Suppressor macrophage treated with lipopolysaccharide for 4 hours (primary cell): ENCODE results near the gene FBXO38.
"Not testable (repeated sequence)": the region's sequence is repeated elsewhere in the genome, so short reads cannot be mapped to it uniquely, and the experiment has no call there.

ENCODE experiments used
- DNase-seq: peaks from one replicate; pipeline ENCODE4 v3.0.0-alpha.2; 2020

Gene FBXO38

DNA sequence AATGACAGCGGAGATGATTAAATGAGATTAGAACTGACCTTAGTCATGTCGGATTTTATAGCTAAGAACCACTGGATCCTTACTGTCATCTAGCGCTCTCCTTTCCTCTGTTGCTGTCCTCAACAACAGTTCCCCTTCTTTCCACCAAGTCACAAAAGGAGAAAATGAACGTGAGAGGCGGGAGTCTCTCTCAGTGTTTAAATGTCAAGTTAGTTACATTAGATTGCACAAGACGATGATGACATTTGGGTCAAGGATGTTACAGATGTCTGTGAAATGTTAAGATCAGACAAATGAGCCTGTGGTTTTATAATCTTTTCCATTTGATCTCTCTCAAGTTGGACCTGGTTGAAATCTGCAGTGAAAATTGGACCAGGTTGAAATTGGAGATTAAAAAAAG, 53.5 kb downstream of the FBXO38 start:
- peak; percentile 76 for DNase-seq

DNA sequence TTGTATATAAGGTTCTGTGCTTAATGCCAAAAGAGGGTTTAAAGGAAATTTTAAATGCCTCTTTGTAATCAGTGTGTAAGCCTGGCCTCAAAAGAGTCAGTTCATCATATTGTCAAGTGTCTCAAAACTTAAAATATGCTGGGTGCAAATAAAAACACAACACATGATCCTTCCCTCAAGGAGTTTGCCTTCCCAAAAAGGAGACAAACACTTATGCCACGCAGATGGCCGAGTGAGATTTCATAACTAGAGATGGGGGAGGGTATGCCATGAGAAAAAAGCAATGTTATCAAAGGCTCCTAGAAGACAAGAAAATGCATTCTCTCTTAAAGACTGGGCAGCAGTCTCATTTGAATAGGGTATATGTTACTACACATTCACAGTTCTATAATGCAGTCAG, 55.2 kb downstream of the FBXO38 start:
- DNase-seq: no peak

DNA sequence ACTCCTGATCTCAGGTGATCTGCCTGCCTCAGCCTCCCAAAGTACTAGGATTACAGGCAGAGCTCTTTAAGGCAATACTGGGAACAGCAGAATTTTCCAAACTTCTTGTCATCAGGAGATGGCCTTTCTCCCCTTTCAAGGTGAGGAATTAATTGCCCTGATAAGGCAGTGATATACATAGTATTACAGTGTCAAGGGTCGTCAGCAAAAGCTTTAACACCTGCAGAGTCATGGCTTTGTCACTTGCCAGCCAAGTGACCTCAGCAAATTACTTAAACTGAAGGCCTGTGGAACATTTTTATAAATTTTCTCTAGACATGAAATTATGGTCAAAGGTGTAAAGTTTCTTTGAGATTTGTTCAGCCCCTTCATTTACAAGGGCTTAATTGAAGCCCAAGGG, 59.5 kb downstream of the FBXO38 start:
- no peak for DNase-seq

DNA sequence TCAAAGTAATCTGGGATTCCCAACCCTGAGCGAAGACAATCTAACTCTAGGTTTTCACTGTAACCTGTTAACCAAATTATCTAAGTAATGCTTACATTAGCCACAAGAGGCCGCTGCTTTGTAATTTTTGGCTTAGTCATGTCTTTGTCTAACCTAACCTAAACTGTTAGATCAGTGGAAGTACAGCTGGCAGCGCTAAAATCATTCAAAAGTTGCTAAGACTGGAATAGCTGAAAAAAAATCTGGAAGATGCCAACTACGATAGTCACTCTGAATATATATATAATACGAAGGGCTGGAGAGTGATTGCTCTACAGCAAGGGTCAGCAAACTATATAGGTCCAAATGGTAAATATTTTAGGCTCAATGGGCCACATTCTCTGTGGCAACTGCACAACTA, 60.2 kb downstream of the FBXO38 start:
- peak; percentile 76 for DNase-seq

DNA sequence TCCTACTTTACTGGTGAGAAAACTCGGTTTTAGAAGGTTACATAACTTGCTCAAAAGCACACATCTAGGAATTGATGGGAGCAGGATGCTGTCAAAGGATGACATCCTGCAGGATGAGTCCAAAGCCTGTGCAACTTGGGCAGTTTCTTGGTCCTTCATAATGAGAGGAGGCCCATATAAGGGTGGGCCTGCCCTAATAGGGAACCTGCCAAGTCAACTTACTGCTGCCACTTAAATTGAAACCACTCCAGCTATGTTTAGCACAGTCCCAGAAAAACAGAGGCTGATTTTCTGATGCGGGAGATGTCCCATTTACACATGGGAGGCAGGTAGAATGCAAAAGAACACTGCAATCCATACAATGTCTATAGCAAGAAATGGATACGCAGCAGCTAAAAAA, 61.8 kb downstream of the FBXO38 start:
- DNase-seq: no peak

DNA sequence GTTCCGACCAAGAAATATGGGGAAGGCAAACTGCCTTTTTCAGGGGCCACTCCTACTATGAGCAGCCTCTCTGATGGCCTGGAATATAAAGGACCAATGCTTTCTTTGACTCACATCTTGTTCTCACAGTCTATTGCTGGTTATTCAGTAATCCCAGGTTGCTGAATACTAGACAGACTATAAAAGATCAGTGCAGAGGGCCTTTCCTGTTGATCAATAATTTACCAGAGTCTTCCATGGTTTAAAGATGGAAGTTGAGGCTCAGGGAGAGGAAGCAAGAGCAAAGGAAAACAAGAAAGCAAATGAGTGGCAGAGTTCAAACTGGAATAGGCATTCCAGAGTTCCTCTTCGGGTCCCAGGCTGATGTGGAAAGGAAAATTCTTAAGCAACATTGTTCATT, 62.9 kb downstream of the FBXO38 start:
- no peak for DNase-seq

DNA sequence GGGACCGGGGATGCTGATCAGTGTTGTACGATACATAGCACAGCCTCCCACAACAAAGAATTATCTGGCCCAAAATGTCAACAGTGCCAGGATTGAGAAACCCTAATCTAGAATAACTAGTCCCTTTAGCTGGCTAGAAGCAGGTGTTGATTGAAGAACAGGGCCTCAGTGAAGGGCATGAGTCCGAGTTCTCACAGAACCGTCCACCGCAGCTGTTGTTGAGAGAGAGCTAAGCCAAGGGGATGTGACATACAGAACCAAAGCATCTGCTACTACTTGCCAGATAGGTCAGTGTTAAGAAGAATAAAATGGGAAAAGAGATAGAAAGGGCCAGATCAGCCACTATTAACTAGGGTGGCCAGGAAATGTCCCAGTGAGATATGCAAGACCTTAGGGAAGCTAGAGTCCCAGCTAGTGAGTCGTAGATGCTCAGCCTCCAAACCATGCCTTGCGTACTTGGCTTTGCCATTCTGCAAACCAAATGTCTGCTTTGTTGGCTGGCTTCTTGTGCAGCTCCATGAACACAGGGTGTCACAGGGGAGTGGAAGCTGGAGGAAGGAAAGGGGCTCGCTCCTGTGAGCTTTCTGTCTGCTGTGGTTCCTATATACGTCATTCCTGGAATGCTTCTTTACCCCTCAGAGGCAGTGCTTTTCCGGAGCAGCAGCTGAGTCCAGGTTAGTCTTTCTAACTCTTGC, 68.9 kb downstream of the FBXO38 start:
- no peak for DNase-seq

DNA sequence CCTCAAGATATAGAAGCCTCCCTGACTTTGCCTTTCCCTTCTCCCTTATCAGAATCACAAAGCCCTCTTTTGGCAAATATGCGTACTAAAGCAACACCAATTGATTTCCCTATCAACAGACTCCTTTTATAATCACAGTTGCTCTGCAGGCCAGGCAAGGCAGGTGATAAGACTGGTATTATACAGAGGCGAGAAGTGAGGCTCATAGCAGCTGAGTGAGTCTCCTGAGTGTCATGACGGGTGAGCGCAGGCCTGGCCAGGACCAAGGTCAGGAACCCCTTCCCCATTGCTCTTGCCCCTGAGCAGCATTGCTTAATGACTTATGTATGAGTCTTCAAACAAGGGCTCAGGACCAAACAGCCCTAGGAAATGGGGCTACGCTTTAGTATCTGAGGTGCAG, 70.8 kb downstream of the FBXO38 start:
- DNase-seq: no peak

DNA sequence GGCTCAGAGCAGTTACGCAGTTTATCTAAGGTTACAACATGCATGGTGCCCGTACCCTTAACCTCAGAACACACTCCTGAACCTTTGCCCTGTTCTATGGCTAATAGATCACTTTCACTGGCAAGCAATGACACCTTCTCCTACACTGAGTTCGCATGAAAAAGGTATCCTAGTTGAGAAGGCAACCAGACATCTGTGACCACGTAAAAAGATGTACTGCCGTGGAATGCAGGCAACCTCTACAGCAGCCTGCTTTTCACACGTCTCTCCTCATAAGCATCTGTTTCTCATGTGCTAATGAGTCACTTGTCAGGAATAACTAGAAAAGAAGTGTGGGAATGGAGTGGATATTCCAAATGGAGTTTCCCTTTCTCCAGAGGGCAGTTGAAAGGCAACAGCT, 71.4 kb downstream of the FBXO38 start:
- no peak for DNase-seq

DNA sequence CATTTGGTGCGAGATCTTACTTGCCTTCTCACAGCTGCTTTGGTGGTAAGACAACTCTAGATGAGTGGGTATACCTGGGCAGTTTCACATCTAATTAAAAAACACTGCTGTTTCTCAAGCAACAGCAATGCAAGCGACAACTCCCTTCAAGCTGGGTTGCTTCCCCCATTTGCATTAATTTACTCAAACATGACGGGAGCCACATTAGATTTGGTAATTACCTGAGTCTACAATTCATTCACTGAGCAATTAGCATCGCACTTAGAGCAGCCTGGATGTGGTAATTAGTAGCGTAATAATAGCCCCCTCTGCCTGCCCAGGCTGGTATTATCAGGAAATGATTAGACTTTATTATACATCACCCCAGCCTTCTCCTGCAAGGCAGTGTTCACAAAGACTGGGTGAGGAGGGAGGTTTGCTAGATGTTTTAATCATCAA, 73.4 kb downstream of the FBXO38 start:
- DNase-seq: peak; percentile 33

DNA sequence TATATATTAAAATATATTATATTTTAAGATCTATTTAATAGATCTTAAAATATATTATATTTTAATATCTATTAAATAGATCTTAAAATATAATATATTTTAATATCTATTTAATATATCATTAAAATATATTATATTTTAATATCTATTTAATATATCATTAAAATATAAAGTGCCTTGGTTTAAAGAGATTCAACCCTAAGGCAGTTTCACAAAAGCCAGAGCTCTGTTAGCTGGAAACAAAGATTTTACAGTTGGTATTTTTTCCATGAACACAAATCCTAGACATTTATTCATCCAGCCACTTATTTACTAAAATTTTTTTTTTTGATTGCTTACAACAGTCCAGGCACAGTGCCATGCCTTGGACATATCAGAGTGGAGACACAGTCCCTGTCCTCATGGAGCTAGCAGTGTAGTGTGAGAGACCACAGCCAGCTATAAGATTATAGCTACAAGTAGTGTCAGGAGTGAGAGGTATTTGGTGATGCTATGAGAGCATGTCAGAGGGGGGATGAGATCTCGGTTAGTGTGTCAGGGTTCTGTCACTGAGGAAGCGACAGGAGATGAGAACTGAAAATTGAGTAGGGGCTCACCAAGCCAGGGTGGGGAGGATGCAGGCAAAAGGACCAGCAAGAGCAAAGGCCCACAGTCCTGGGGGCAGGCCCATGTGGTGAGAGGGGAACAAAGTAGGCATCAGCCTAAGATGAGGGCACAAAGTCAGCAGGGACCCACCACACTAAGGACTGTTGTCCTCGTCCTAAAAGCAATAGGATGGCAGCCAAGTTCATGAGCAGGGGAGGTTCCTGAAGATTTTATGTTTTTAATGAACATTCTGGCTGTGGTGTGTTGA, 74.5 kb downstream of the FBXO38 start:
- no peak for DNase-seq

DNA sequence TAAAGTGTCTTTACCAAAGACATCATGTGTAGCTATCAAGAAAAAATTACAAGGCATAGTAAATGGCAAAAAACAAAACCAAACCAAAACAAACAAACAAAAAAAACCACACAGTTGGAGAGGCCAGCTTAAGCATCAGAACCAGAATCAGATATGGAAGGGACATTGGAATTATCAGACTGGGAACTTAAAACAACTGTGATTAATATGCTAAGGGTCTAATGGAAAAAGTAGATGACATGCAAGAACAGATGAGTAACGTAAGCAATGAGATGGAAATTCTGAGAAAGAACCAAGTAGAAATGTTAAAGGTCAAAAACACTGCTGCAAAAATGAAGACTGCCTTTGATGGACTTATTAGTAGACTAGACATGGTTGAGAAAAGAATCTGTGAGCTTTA, 75.9 kb downstream of the FBXO38 start:
- no peak for DNase-seq

DNA sequence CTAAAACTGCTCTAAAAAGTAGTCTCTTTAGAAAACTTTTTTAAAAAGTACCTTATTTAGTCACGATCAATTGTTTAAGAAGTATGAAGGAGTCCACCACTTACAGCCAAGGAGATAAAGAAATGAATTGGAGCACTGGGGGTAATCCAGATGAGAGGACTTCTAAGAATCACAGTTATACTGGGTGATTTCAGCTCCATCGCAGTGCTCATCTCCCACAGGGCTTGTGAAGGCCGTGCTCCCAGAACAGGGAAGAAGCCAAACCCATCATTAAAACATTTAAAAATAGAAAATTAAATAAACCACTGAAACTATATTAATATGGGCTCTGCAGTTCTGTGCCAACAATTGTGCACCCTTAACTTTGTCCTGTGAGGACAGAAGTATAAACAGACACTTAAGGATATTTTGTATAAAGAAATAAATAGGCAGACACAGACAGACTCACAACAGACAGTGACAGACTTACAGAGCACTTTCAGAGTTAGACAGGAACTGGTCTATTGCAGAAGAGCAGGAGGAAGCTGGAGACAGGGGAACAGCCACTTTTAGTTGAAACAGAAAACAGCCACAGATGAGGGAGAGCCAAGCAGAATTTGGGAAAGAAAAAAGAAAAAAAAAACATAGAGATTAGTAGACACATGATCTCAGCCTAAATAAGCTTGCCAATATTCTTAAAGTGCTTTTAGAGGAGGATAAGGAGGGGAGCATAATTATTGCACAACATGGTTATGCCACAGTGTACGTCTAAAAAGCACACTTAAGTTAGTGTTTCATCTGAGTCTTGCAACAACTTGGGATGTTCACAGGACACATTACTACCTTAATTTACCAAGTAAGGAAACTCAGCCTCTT, 81.8 kb downstream of the FBXO38 start:
- peak; percentile 53 for DNase-seq

DNA sequence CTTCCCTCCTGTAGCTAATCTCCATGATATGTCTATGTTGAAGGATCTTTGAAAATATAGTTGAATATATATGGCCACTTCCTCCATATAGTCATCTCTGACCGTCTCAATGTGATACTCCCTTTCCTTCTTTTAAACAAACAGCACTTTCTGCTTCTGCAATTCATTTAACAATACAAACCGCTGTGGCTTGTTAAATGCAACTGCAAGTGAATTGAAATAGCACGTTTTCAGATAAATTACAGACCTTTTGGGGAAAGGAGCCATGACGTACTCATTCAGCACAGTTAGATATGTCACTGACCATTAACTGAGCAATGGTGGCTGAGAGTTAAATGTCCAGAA, 82.5 kb downstream of the FBXO38 start:
- peak; percentile 13 for DNase-seq

DNA sequence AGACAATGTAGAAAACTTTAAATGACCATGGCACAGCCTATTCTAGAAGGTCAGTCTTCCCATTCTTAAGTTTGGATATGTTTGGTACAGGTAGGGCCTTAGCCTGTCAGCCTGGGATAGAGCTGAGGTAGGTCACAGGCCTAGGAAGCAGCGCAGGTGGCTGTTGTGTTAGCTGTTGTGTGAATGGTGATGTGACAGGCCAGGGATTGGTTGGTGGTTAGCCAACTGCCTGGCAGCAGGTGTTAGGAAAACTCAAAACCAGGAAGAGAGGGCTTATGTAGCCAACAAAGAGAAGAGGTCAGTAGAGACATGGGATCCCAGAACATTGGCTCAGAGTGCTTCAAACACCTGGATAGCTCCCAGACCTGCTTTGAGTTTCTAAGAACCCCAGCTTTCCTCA, 84.2 kb downstream of the FBXO38 start:
- no peak for DNase-seq

DNA sequence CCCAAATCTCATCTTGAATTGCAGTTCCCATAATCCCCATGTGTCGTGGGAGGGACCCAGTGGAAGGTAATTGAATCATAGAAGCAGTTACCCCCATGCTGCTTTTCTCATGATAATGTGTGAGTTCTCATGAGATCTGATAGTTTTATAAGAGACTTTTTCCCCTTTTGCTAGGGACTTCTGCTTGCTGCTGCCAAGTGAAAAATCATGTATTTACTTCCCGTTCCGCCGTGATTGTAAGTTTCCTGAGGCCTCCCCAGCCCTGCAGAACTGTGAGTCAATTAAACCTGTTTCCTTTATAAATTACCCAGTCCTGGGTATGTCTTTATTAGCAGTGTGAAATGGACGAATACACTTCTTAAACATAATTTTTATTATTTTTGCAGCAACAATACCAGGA, 85.0 kb downstream of the FBXO38 start:
- DNase-seq: not testable (repeated sequence)

DNA sequence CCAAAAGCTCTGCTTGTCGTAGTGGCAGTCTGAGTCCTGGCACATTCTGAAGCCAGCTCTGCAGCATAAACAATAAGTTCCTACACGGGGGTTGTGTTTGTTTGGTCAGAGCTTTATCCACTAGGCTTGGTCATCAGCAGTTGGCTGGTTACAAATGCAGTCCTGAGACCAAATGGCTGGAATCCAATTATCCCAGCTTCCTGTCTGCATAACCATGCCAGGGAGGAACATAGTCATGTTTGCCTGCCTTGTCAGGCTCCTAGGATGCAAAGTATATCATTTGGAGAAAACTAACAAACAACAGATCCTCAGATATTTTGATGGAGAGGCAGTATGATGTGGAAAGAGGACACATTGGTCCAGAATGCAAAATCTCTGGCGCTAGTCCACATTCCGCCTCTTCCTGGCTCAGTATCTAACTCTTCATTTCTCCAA, 85.8 kb downstream of the FBXO38 start:
- no peak for DNase-seq

DNA sequence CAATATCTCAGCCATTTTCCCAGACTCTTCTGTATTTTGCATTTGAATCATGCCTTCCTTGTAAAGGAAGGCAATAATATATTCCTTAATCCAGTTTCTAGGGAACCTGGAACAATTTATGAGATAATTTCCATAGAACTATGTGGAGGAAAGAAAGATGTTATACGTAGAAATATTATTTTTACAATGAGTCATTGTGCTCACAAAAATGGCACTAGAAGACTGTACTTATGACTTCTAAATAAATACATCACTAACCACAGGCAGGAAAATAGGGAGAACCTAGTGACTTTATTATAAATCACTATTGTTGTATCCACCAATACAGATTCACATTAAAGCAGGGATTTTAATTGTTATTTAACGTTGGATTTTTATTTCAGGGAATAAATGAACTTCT, 87.6 kb downstream of the FBXO38 start:
- DNase-seq: no peak

DNA sequence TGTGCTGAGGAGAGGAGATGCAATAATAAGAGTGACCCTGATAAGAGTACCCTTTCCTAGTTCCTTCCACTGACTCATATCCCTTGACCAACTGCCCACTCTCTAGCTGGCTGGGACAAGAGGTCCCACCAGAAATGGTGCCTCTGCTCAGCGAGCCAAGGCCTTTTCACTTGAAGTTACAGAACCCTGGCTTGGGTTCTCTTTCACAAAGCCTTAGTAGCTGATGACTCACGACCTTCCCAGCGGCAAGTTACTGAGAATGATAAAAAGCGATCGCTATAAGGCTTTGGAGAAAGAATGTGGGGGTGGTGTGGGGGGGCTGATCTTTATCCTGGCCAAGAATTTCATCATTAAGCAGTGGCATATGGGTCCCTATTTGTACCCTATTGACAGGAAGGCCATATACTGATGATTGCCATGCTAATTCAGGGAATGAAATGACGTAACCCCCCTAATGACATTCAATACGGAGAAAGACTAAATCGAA, 90.3 kb downstream of the FBXO38 start:
- DNase-seq: no peak

DNA sequence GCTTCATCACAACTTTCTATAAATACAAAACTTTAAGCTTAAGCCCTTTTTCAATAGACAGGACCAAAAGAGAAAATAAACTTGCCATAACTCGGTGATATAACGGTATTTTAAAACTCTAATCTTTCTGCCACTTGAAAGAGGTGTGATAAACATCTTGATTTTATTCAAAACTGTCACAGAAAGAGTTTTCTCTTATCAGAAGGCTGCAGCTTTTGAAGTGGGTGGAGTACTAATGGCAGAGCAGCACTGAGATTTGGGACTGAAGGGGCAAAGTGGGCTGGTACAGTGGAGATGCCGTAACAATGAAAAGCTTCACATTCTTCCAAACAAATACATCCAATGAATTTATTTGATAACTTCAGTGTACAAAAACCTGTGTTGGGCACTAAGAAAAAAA, 92.5 kb downstream of the FBXO38 start:
- DNase-seq: no peak

DNA sequence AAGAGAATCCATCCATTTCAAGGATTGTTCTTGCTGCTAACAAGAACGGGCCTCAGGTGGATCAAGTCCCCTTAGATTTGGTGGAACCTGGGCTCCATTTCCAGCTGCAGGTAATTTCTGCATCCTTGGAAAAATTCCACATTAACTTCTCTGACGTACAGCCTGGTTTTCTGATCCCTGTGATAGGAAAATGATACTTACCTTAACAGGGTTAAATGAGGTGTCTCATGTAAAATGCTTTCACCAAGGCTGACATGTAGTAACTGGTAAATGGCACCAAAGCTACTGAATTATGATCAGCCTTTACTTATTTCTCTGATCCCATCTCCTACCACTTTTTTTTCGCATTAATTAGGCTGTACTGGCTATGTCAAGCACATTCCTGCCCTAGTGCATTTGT, 93.7 kb downstream of the FBXO38 start:
- DNase-seq: no peak

DNA sequence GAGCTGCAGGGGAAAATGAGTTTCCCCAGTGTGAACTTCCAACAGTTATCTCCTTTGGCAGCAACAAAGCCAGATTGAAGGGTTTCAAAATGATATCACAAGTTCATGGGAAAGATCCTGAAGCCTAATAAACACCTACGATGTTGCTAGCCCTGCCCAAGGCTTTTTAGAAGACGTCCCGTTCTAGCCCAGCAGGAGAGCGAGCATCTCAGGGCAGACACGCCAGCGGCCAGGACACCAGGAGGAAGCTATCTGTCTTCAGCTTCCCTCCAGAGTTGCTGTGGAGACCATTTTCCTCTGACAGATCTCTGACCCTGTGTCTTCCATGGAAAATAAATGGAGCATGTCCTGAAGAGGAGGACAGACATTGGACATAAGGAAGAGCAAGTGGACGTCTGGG, 98.4 kb downstream of the FBXO38 start:
- DNase-seq: no peak

DNA sequence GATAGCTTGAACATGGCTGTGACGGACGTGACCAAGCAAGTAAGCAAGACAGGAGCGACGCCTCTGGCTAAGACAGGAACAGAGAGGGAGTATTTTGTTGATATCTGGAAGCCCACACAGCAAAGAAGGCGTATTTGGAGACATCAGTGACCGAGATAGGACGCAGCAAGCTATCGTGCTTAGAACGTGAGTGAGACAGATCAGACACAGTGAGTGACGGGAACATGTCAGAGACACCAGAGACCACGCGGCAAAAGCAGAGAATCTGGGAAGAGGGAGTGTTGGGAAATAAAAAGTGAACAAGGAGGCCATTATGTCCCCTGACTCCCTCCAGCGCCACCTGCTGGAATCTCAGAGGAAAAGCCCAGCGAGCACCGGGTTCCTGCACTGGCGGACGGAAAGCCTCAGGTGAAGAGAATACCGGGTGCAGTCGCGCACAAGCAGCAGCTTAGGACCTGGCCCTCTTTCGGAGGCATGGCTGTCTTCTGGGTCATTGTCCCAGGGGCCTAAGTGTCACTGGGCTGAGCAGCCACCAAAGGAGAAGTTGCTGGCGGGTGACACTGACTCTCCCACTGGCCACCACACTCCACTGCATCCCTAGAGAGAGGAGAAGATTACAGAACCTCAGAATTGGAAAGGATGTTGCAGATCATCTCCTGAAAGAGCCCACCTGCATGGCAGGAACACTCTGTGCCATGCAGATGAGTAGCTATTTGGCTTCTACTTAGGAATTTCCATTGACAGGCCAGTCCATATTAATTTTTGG, 99.1 kb downstream of the FBXO38 start:
- DNase-seq: peak; percentile 69
